GM23248 (cell line): ENCODE measurements around the gene ACACA.

ENCODE experiments used
- EZH2 ChIP-seq: fragments of 200-600 bp; sonication (generic); IDR thresholded peaks from 2 replicates; pipeline ENCODE4 v1.6.1; 2018; ENCODE audit warnings: antibody characterized with exemption, mild to moderate bottlenecking; ENCODE audit not compliant: insufficient read depth, poor library complexity, severe bottlenecking
- EZH2phosphoT487 ChIP-seq: fragments of 200-600 bp; sonication (generic); IDR thresholded peaks from 2 replicates; pipeline ENCODE4 v1.6.1; 2018; ENCODE audit warnings: antibody characterized with exemption, moderate library complexity, mild to moderate bottlenecking, low read depth; ENCODE audit not compliant: insufficient read depth

GRCh38 chr17:37365589-37365988 lies 41.0 kb downstream of the ACACA start:
- TF ChIP-seq EZH2phosphoT487 (no peak), EZH2 (no peak)
